ENCODE measurements around the gene DOCK8. TPM values are rescaled to one million over a fixed set of nuclear protein-coding genes. Genes with fewer than 3 reads are reported as not detected.

Gene DOCK8
- total RNA-seq, 4 donors from 2014 or later: 11.6 to 46.1 (median 31.8) TPM

DNA sequence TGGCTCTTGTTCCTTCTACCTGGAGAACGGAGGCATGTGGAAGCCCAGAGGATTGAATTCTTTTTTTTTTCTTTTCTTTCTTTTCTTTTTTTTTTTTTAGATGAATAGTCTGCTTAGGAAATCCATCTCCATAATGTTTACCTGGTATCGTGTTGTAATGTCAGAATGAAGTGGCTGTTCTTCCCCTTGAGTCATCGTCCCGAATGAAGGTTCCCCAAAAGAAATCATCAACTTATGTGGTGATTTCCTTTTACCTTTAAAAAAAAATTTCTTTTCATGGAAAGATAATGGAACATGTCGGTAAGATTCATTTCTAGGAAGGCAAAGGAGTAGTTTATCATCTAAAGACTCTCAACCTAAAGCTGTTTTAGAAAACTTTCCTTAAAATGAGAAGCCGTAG, 59.7 kb downstream of the DOCK8 start:
- no peak overlapping the region for H3K4me3 ChIP-seq
- TF ChIP-seq, protein P1, sequence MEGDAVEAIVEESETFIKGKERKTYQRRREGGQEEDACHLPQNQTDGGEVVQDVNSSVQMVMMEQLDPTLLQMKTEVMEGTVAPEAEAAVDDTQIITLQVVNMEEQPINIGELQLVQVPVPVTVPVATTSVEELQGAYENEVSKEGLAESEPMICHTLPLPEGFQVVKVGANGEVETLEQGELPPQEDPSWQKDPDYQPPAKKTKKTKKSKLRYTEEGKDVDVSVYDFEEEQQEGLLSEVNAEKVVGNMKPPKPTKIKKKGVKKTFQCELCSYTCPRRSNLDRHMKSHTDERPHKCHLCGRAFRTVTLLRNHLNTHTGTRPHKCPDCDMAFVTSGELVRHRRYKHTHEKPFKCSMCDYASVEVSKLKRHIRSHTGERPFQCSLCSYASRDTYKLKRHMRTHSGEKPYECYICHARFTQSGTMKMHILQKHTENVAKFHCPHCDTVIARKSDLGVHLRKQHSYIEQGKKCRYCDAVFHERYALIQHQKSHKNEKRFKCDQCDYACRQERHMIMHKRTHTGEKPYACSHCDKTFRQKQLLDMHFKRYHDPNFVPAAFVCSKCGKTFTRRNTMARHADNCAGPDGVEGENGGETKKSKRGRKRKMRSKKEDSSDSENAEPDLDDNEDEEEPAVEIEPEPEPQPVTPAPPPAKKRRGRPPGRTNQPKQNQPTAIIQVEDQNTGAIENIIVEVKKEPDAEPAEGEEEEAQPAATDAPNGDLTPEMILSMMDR (IDR thresholded peaks at IDR 0.05): no peak
- no peak for TF ChIP-seq POLR2A (IDR thresholded peaks at IDR 0.05)
- no peak for TF ChIP-seq EP300 (IDR thresholded peaks at IDR 0.05)
- no peak for TF ChIP-seq POLR2AphosphoS5 (IDR thresholded peaks at IDR 0.05)
- H3K4me1 ChIP-seq: peaks cover 0 to 13% (median 0%) of the 10 kb centered on the region in 3 donors
- no peak overlapping the region for H3K27ac ChIP-seq
- H3K27me3 ChIP-seq: no peaks in the 10 kb centered on the region
- ATAC-seq: no peak
- no peaks in the 10 kb centered on the region for H3K9me3 ChIP-seq
- 78 to 100% methylated on average over 3 to 6 of the region's 6 CpGs for WGBS, 2 donors (ENCODE audit: low coverage in 1 of 2)
- H3K36me3 ChIP-seq: peaks cover 0 to 11% of the 10 kb centered on the region in 2 donors

DNA sequence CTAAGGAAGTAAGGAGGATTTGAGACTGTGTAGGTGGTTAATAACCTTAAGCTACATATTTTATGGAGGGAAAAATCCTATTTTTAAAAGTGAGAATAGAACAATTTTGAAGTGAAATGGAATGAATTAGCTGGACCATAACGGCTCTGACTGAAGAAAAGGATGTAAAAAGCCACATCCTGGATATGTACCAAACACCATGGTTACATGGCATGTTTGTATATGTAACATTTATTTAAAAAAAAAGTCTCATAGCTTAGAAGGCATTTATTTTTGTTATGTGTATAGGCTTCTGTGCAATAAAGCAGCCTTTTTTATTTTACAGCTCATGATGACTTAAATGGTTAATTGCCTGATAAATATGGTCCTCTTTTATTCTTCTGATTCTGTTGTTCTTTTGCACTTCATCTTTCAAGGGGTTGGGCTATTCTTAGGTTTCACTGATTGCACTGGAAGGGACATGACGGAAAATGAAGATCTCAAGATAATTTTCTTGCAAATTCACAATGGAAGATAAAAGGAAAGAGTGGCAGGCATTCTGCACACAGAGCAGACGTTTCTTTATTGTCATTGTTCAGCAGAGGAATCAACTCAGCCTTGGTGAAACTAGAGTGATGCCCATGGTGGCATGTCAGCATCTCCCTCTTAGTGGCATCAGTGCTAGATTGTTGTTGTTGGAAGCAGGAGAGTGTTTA, 63.1 kb downstream of the DOCK8 start:
- Histone ChIP-seq H3K27me3 (no peaks in the 10 kb centered on the region), H3K4me3 (no peak overlapping the region), H3K4me1 (peaks cover 0 to 17% (median 0%) of the 10 kb centered on the region in 3 donors), H3K27ac (peak overlapping the region in 1 of 4 donors; percentile 20), H3K36me3 (no peaks in the 10 kb centered on the region), H3K9me3 (no peaks in the 10 kb centered on the region)
- 10 to 39% methylated on average over 2 to 3 of the region's 3 CpGs for WGBS, 2 donors (ENCODE audit: low coverage in 1 of 2)
- TF ChIP-seq POLR2AphosphoS5 (IDR thresholded peaks at IDR 0.05): no peak
- TF ChIP-seq, protein P1 (IDR thresholded peaks at IDR 0.05): no peak
- no peak for TF ChIP-seq POLR2A (IDR thresholded peaks at IDR 0.05)
- no peak for TF ChIP-seq EP300 (IDR thresholded peaks at IDR 0.05)
- ATAC-seq: no peak

DNA sequence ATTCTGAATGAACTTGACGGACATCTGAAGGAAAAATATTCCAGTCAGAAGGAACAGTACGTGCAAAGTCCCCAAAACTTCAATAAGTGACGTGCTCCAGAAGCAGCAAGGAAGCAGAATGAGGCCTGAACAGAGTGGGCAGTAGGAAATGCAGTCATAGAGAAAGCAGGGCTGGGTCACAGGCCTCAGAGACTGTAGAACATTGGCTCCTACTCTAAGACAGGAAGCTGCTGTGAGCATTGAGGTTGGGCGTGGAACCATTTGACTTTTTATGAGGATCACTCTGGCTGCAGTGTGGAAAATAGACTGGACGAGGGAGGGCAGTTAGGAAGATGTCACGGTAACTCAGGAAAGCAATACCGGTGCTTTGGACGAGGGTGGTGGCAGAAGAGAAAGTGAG, 64.0 kb downstream of the DOCK8 start:
- ATAC-seq: no peak
- WGBS, 2 donors (ENCODE audit: low coverage in 1 of 2): 54 to 60% methylated on average over 4 to 7 of the region's 8 CpGs
- TF ChIP-seq, protein P1 (IDR thresholded peaks at IDR 0.05): no peak
- TF ChIP-seq EP300 (IDR thresholded peaks at IDR 0.05): no peak
- no peak for TF ChIP-seq POLR2AphosphoS5 (IDR thresholded peaks at IDR 0.05)
- no peak for TF ChIP-seq POLR2A (IDR thresholded peaks at IDR 0.05)

DNA sequence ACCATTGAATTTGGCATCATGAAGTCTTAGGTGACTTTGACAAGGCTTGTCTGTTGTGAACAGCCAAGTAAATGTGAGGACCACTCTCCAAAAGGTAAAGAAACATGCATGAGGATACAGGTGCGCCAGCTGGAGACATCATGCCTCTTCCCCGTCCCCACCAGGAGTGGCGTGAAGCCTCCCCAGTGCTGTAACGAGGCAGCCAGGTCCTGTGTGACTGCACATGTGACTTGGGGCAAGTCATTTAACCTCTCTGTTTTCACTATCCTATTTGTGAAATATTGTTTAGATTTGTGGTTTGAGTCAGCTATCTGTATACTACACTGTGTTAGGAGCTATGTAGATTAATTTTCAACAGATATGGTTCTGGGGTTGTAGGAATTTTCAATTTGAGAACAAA, 65.0 kb downstream of the DOCK8 start:
- Histone ChIP-seq H3K9me3 (no peaks in the 10 kb centered on the region), H3K27ac (no peak overlapping the region), H3K4me3 (no peak overlapping the region), H3K4me1 (peaks cover 0 to 17% (median 0%) of the 10 kb centered on the region in 3 donors), H3K36me3 (no peaks in the 10 kb centered on the region), H3K27me3 (no peaks in the 10 kb centered on the region)
- ATAC-seq: no peak
- WGBS, 2 donors (ENCODE audit: low coverage in 1 of 2): 69 to 87% methylated on average over 4 of the region's 4 CpGs
- TF ChIP-seq, protein P1 (IDR thresholded peaks at IDR 0.05): no peak
- no peak for TF ChIP-seq EP300 (IDR thresholded peaks at IDR 0.05)
- no peak for TF ChIP-seq POLR2A (IDR thresholded peaks at IDR 0.05)
- TF ChIP-seq POLR2AphosphoS5 (IDR thresholded peaks at IDR 0.05): no peak

More for the DNA sequence above, 64.0 kb downstream of the DOCK8 start:
- H3K9me3 ChIP-seq: no peaks in the 10 kb centered on the region
- H3K27me3 ChIP-seq: no peaks in the 10 kb centered on the region
- no peaks in the 10 kb centered on the region for H3K36me3 ChIP-seq
- peaks cover 0 to 17% (median 0%) of the 10 kb centered on the region in 3 donors for H3K4me1 ChIP-seq
- H3K4me3 ChIP-seq: no peak overlapping the region
- H3K27ac ChIP-seq: peak overlapping the region in 1 of 4 donors; percentile 20
